ENCODE data around the gene LYPD6B.
A peak's percentile ranks its signal among the peaks of the same experiment; 100 is the strongest.

Gene LYPD6B

GRCh38 chr2:149155988-149156387, 117.5 kb downstream of the LYPD6B start:
- no peak overlapping the region for H3K27ac Mint-ChIP-seq (ENCODE audit: low read depth)
- H3K36me3 Mint-ChIP-seq (ENCODE audit: insufficient read depth), result no peaks in the 10 kb centered on the region
- H3K9me3 Mint-ChIP-seq, result no peaks in the 10 kb centered on the region
- peaks cover 6% of the 10 kb centered on the region for H3K27me3 Mint-ChIP-seq
- no peak for ATAC-seq (replicated peaks; ENCODE audit: extremely low read depth, poor library complexity, severe bottlenecking)
- DNase-seq (ENCODE audit: low spot score in 2 of 2), result no peak
- no peak overlapping the region for H3K4me3 Mint-ChIP-seq
- peaks cover 4% of the 10 kb centered on the region for H3K4me1 Mint-ChIP-seq

GRCh38 chr2:149156971-149157740, 118.7 kb downstream of the LYPD6B start:
- no peak overlapping the region for H3K27ac Mint-ChIP-seq (ENCODE audit: low read depth)
- no peaks in the 10 kb centered on the region for H3K9me3 Mint-ChIP-seq
- peaks cover 8% of the 10 kb centered on the region for H3K4me1 Mint-ChIP-seq
- ATAC-seq (replicated peaks; ENCODE audit: extremely low read depth, poor library complexity, severe bottlenecking) (no peak), DNase-seq (ENCODE audit: low spot score in 2 of 2) (no peak)
- no peak overlapping the region for H3K4me3 Mint-ChIP-seq
- H3K27me3 Mint-ChIP-seq, result peaks cover 11% of the 10 kb centered on the region
- H3K36me3 Mint-ChIP-seq (ENCODE audit: insufficient read depth), result no peaks in the 10 kb centered on the region

GRCh38 chr2:149158957-149159356, 120.5 kb downstream of the LYPD6B start:
- Mint-ChIP-seq H3K27me3 (peaks cover 18% of the 10 kb centered on the region), H3K27ac (ENCODE audit: low read depth) (no peak overlapping the region), H3K9me3 (no peaks in the 10 kb centered on the region), H3K4me3 (no peak overlapping the region), H3K4me1 (peaks cover 8% of the 10 kb centered on the region), H3K36me3 (ENCODE audit: insufficient read depth) (no peaks in the 10 kb centered on the region)
- ATAC-seq (replicated peaks; ENCODE audit: extremely low read depth, poor library complexity, severe bottlenecking) (no peak), DNase-seq (ENCODE audit: low spot score in 2 of 2) (no peak)

- ATAC-seq (replicated peaks; ENCODE audit: extremely low read depth, poor library complexity, severe bottlenecking) (no peak), DNase-seq (ENCODE audit: low spot score in 2 of 2) (no peak)
- Mint-ChIP-seq H3K4me1 (peaks cover 8% of the 10 kb centered on the region), H3K4me3 (no peak overlapping the region), H3K9me3 (no peaks in the 10 kb centered on the region), H3K27me3 (peaks cover 18% of the 10 kb centered on the region), H3K36me3 (ENCODE audit: insufficient read depth) (no peaks in the 10 kb centered on the region), H3K27ac (ENCODE audit: low read depth) (no peak overlapping the region)
Observed at GRCh38 chr2:149160195-149160594, 121.7 kb downstream of the LYPD6B start.

GRCh38 chr2:149160701-149161217, 122.3 kb downstream of the LYPD6B start:
- DNase-seq (ENCODE audit: low spot score in 2 of 2) (no peak), ATAC-seq (replicated peaks; ENCODE audit: extremely low read depth, poor library complexity, severe bottlenecking) (peak; percentile 46)
- Mint-ChIP-seq H3K36me3 (ENCODE audit: insufficient read depth) (no peaks in the 10 kb centered on the region), H3K9me3 (no peaks in the 10 kb centered on the region), H3K27ac (ENCODE audit: low read depth) (no peak overlapping the region), H3K27me3 (peaks cover 18% of the 10 kb centered on the region), H3K4me1 (peaks cover 8% of the 10 kb centered on the region), H3K4me3 (no peak overlapping the region)

GRCh38 chr2:149161481-149162225, 123.2 kb downstream of the LYPD6B start:
- Mint-ChIP-seq H3K27me3 (peaks cover 18% of the 10 kb centered on the region), H3K27ac (ENCODE audit: low read depth) (no peak overlapping the region), H3K4me3 (no peak overlapping the region)

GRCh38 chr2:149164296-149164695, 125.8 kb downstream of the LYPD6B start:
- H3K36me3 Mint-ChIP-seq (ENCODE audit: insufficient read depth), result no peaks in the 10 kb centered on the region
- no peak overlapping the region for H3K4me3 Mint-ChIP-seq
- no peaks in the 10 kb centered on the region for H3K9me3 Mint-ChIP-seq
- DNase-seq (ENCODE audit: low spot score in 2 of 2), result no peak
- peaks cover 18% of the 10 kb centered on the region for H3K27me3 Mint-ChIP-seq
- no peak overlapping the region for H3K27ac Mint-ChIP-seq (ENCODE audit: low read depth)
- no peak for ATAC-seq (replicated peaks; ENCODE audit: extremely low read depth, poor library complexity, severe bottlenecking)
- H3K4me1 Mint-ChIP-seq, result peaks cover 13% of the 10 kb centered on the region

More at GRCh38 chr2:149161481-149162225, 123.2 kb downstream of the LYPD6B start:
- Mint-ChIP-seq H3K9me3 (no peaks in the 10 kb centered on the region), H3K36me3 (ENCODE audit: insufficient read depth) (no peaks in the 10 kb centered on the region), H3K4me1 (peaks cover 8% of the 10 kb centered on the region)
- ATAC-seq (replicated peaks; ENCODE audit: extremely low read depth, poor library complexity, severe bottlenecking), result no peak
- no peak for DNase-seq (ENCODE audit: low spot score in 2 of 2)

- DNase-seq (ENCODE audit: low spot score in 2 of 2), result no peak
- H3K9me3 Mint-ChIP-seq, result no peaks in the 10 kb centered on the region
- no peaks in the 10 kb centered on the region for H3K36me3 Mint-ChIP-seq (ENCODE audit: insufficient read depth)
- ATAC-seq (replicated peaks; ENCODE audit: extremely low read depth, poor library complexity, severe bottlenecking), result no peak
- peaks cover 13% of the 10 kb centered on the region for H3K4me1 Mint-ChIP-seq
- H3K4me3 Mint-ChIP-seq, result no peak overlapping the region
- H3K27me3 Mint-ChIP-seq, result peaks cover 18% of the 10 kb centered on the region
- no peak overlapping the region for H3K27ac Mint-ChIP-seq (ENCODE audit: low read depth)
Observed at GRCh38 chr2:149164827-149165226, 126.3 kb downstream of the LYPD6B start.

GRCh38 chr2:149167001-149167780, 128.7 kb downstream of the LYPD6B start:
- H3K4me3 Mint-ChIP-seq, result no peak overlapping the region
- H3K27me3 Mint-ChIP-seq, result peaks cover 7% of the 10 kb centered on the region
- H3K4me1 Mint-ChIP-seq, result peaks cover 5% of the 10 kb centered on the region
- DNase-seq (ENCODE audit: low spot score in 2 of 2) (no peak), ATAC-seq (replicated peaks; ENCODE audit: extremely low read depth, poor library complexity, severe bottlenecking) (no peak)
- no peaks in the 10 kb centered on the region for H3K9me3 Mint-ChIP-seq
- H3K27ac Mint-ChIP-seq (ENCODE audit: low read depth), result no peak overlapping the region
- no peaks in the 10 kb centered on the region for H3K36me3 Mint-ChIP-seq (ENCODE audit: insufficient read depth)

GRCh38 chr2:149167941-149168340, 129.4 kb downstream of the LYPD6B start:
- H3K4me1 Mint-ChIP-seq, result peaks cover 5% of the 10 kb centered on the region
- H3K27me3 Mint-ChIP-seq, result peaks cover 7% of the 10 kb centered on the region
- H3K27ac Mint-ChIP-seq (ENCODE audit: low read depth), result no peak overlapping the region
- no peaks in the 10 kb centered on the region for H3K9me3 Mint-ChIP-seq
- no peak for DNase-seq (ENCODE audit: low spot score in 2 of 2)
- ATAC-seq (replicated peaks; ENCODE audit: extremely low read depth, poor library complexity, severe bottlenecking), result no peak
- H3K36me3 Mint-ChIP-seq (ENCODE audit: insufficient read depth), result no peaks in the 10 kb centered on the region
- H3K4me3 Mint-ChIP-seq, result no peak overlapping the region

- no peak for DNase-seq (ENCODE audit: low spot score in 2 of 2)
- no peak overlapping the region for H3K4me3 Mint-ChIP-seq
- H3K9me3 Mint-ChIP-seq, result no peaks in the 10 kb centered on the region
- H3K4me1 Mint-ChIP-seq, result peaks cover 5% of the 10 kb centered on the region
- no peaks in the 10 kb centered on the region for H3K27me3 Mint-ChIP-seq
- no peak for ATAC-seq (replicated peaks; ENCODE audit: extremely low read depth, poor library complexity, severe bottlenecking)
- H3K36me3 Mint-ChIP-seq (ENCODE audit: insufficient read depth), result no peaks in the 10 kb centered on the region
- no peak overlapping the region for H3K27ac Mint-ChIP-seq (ENCODE audit: low read depth)
Observed at GRCh38 chr2:149169656-149170055, 131.2 kb downstream of the LYPD6B start.

- ATAC-seq (replicated peaks; ENCODE audit: extremely low read depth, poor library complexity, severe bottlenecking) (no peak), DNase-seq (ENCODE audit: low spot score in 2 of 2) (no peak)
- Mint-ChIP-seq H3K27ac (ENCODE audit: low read depth) (no peak overlapping the region), H3K27me3 (no peaks in the 10 kb centered on the region), H3K4me3 (no peak overlapping the region), H3K36me3 (ENCODE audit: insufficient read depth) (no peaks in the 10 kb centered on the region), H3K9me3 (no peaks in the 10 kb centered on the region), H3K4me1 (peaks cover 5% of the 10 kb centered on the region)
Observed at GRCh38 chr2:149170156-149170555, 131.7 kb downstream of the LYPD6B start.
